Heart left ventricle (tissue), 16 donors: ENCODE measurements around the gene FUZ. TPM values are rescaled to one million over a fixed set of nuclear protein-coding genes. Genes with fewer than 3 reads are reported as not detected.
A peak's percentile ranks its signal among the peaks of the same experiment; 100 is the strongest.

Source experiments
- ATAC-seq, 4 donors: fragments of 200-7000 bp; cut with Tn5 transposase; one replicate each; pipeline ENCODE4 v1.9.1; 2020 to 2022; ENCODE audit warnings: moderate library complexity in 4 of 4, mild to moderate bottlenecking in 3 of 4, moderate number of reproducible peaks in 1 of 4
- DNase-seq, 5 donors: peaks; one replicate each; pipeline ENCODE4 v3.0.0-alpha.2; 2020
- H3K27ac ChIP-seq, 12 donors: fragments of 200-600 bp; sonication (generic) in 4 of 12; one replicate each; pipeline versions ENCODE4 v1.5.0 to v1.8.0; 2016 to 2022; ENCODE audit warnings: mild to moderate bottlenecking in 2 of 12
- H3K27me3 ChIP-seq, 9 donors: fragments of 200-600 bp; sonication (generic) in 2 of 9; one replicate each; pipeline versions ENCODE4 v1.5.1 to v1.8.0; 2016 to 2022; ENCODE audit warnings: mild to moderate bottlenecking in 3 of 9
- H3K36me3 ChIP-seq, 9 donors: fragments of 200-600 bp; sonication (generic) in 2 of 9; one replicate each; pipeline versions ENCODE4 v1.5.0 to v1.8.0; 2018 to 2022; ENCODE audit warnings: mild to moderate bottlenecking in 2 of 9
- H3K4me1 ChIP-seq, 12 donors: fragments of 200-600 bp; sonication (generic) in 4 of 12; one replicate each; pipeline versions ENCODE4 v1.5.0 to v1.8.0; 2016 to 2022; ENCODE audit warnings: mild to moderate bottlenecking in 3 of 12
- H3K4me3 ChIP-seq, 12 donors: fragments of 200-600 bp; sonication (generic) in 4 of 12; one replicate each; pipeline versions ENCODE4 v1.5.0 to v1.8.0; 2017 to 2022; ENCODE audit warnings: mild to moderate bottlenecking in 9 of 12, moderate library complexity in 4 of 12
- H3K9me3 ChIP-seq, 12 donors: fragments of 200-600 bp; sonication (generic) in 4 of 12; one replicate each; pipeline versions ENCODE4 v1.5.0 to v1.8.0; 2016 to 2022; ENCODE audit warnings: mild to moderate bottlenecking in 1 of 12
- POLR2A ChIP-seq, 2 donors: fragments of 450-650 bp; IDR thresholded peaks; one replicate each; pipeline ENCODE4 v1.6.1; 2017; ENCODE audit warnings: antibody characterized with exemption in 2 of 2, mild to moderate bottlenecking in 2 of 2, moderate library complexity in 2 of 2
- WGBS, 4 donors: extraction: QIAGEN DNeasy Blood & Tissue Kit in 2 of 4; methylation state at CpG; one replicate each; pipeline versions ENCODE4 v1.1.5 to v1.1.7; 2013 to 2018; 5-methylcytosine and 5-hydroxymethylcytosine counted together
- intact Hi-C, 10 donors: fragments of 100-400 bp; cut with DNase I; formaldehyde crosslinking; loops; one replicate each; pipeline versions ENCODE4 v1.11.1 to v1.14.2; 2022
- polyA plus RNA-seq, 2 donors: library from polyadenylated mRNA; stranded (reverse); fragments of 200-250 nt; gene quantifications; one replicate each; pipeline ENCODE4 v1.2.3, GENCODE V29; 2013
- total RNA-seq, 9 donors: library from RNA; depleted of rRNA in 2 of 9; stranded (reverse); fragments of >200 nt in 2 of 9; fragmentation: NEBNext Ultra II Directional in 3 of 9; extraction: Animal tissue kit (Norgen Biotek cat#: 25700) in 3 of 9; gene quantifications; one replicate each; pipeline versions ENCODE4 v1.1.0 to v1.2.4, GENCODE V29; 2016 to 2023
- TF ChIP-seq, protein P1 (sequence below), 12 donors: fragments of 200-600 bp; sonication (generic) in 4 of 12; IDR thresholded peaks; one replicate each; pipeline versions ENCODE4 v1.5.0 to v1.8.0; 2018 to 2022; ENCODE audit warnings: antibody characterized with exemption in 12 of 12, mild to moderate bottlenecking in 5 of 12
- donor health status: ischemic (EF 13 %, LVEDD 7.1; RV severe dilation, severe dysfunction).
- donor health status: healthy with polysubstance abuse.
- donor health status: DM: no; HTN: yes; CAD: no.
- donor health status: DM: no; HTN: no; CAD: no.
- donor health status: ischemic (EF 25% LVEDD 6.9; RV normal size, moderate dysfunction).
- donor health status: ischemic (EF 25% LVEDD 5.7; RV mildly dilated, moderate dysfunction).
- donor health status: healthy.
- donor health status: DM: yes; HTN: yes; CAD: no.
- donor health status: ischemic (EF 35%, LVEDD 5.7; RV mildly dilated, moderate dysfunction).
- donor health status: nonischemic (EF 11% LVEDD 7.7; RV severe dilation, severe dysfunction).
- donor health status: DM: yes; HTN: yes; CAD: no.
- donor health status: PGD.
- donor health status: ischemic (EF 29% LVEDD 5.4; RV normal size, mild dysfunction).
- donor health status: nonischemic (EF 23%, LVEDD 6.1; RV moderate dilation, normal function).

The FUZ gene
- total and polyA plus RNA-seq, 11 donors, result 12.7 to 29.1 (median 16.2) TPM

DNA sequence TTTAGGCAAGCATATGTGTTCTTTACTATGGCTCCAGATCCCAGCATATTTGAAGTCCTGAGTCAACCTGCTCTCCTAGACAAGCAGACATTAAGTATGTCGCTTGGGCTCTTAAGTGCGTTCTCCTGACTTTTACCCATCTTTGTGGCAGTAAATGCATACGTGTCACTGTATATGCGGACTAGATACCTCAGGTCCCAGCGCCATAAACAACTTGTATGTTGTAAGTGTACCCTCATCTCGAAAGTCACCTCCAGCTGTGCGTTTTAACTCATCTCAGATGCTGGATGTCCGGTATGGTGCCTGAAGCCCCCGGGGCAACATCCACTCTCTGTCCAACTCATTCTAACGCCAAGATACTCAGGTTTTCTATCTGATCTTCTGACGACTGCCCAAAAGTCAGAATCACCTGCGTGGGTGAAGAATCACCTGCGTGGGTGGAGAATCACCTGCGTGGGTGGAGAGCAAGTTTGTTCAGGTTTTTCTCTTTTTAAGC lies 39.6 kb upstream of the FUZ start:
- peak overlapping the region in 9 of 12 donors; percentile 60 to 99 (median 80) for H3K4me3 ChIP-seq
- peaks cover 0 to 9% (median 0%) of the 10 kb centered on the region in 12 donors for H3K9me3 ChIP-seq
- H3K36me3 ChIP-seq, result peaks cover 0 to 35% (median 31%) of the 10 kb centered on the region in 9 donors
- peaks cover 3 to 42% (median 25%) of the 10 kb centered on the region in 12 donors for H3K4me1 ChIP-seq
- 75 to 80% (median 76%) methylated on average over 14 of the region's 14 CpGs for WGBS, 4 donors
- TF ChIP-seq POLR2A (IDR thresholded peaks at IDR 0.05), result no peak
- TF ChIP-seq, protein P1, sequence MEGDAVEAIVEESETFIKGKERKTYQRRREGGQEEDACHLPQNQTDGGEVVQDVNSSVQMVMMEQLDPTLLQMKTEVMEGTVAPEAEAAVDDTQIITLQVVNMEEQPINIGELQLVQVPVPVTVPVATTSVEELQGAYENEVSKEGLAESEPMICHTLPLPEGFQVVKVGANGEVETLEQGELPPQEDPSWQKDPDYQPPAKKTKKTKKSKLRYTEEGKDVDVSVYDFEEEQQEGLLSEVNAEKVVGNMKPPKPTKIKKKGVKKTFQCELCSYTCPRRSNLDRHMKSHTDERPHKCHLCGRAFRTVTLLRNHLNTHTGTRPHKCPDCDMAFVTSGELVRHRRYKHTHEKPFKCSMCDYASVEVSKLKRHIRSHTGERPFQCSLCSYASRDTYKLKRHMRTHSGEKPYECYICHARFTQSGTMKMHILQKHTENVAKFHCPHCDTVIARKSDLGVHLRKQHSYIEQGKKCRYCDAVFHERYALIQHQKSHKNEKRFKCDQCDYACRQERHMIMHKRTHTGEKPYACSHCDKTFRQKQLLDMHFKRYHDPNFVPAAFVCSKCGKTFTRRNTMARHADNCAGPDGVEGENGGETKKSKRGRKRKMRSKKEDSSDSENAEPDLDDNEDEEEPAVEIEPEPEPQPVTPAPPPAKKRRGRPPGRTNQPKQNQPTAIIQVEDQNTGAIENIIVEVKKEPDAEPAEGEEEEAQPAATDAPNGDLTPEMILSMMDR (IDR thresholded peaks at IDR 0.05), result no peak
- H3K27me3 ChIP-seq, result no peaks in the 10 kb centered on the region
- ATAC-seq, result no peak
- peak overlapping the region in 1 of 12 donors; percentile 100 for H3K27ac ChIP-seq
- no peak for DNase-seq
- intact Hi-C loops, result loop anchor here in 4 of 10 donors (5.0 kb wide), 2 partner anchors 35 to 40 kb away; partner anchors contain the start of genes MED25 (in 3 of the 4) and FUZ (in 1 of the 4)

DNA sequence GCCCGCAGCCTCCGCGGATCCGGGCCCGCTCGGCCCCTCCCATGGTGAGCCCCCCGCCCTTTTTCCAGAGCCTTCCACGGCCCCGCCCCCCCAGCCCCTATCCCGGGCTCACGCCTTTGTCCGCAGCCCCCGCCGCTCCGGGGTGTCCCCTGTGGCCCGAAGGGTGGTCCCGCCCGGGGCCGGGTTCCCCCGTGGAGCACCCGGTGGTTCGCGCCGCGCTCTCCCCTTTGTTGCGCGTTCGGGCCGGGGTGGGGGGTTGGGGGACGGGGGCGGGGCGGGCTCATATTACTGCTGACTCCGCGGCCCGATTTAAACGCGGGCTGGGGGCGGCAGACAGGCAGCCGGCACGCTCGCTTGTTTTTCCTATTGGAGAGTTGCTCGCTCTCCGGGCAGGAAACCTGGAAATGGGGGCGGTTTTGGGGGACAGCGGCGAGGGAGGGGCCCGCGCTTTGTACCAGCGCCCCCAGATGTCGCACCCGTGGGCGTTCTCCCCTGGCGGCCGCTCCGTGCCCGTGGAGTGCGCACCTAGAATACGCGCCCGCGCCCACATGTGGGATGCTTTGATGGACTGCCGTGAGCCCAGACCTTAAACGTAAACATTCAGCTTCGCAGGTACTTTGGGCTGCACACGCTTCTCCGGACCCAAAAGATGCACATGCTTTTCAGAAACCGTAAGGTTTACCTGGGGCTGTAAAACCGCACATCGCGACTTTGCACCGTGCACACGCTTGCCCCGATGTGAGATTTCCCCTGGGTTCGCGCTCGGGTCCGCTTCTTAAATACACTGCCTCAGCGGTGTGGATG lies 38.6 kb upstream of the FUZ start:
- H3K9me3 ChIP-seq, result peaks cover 0 to 9% (median 0%) of the 10 kb centered on the region in 12 donors
- no peak for ATAC-seq
- TF ChIP-seq POLR2A (IDR thresholded peaks at IDR 0.05), result no peak
- TF ChIP-seq, protein P1 (IDR thresholded peaks at IDR 0.05), result peak in 1 of 12 donors; percentile 6

DNA sequence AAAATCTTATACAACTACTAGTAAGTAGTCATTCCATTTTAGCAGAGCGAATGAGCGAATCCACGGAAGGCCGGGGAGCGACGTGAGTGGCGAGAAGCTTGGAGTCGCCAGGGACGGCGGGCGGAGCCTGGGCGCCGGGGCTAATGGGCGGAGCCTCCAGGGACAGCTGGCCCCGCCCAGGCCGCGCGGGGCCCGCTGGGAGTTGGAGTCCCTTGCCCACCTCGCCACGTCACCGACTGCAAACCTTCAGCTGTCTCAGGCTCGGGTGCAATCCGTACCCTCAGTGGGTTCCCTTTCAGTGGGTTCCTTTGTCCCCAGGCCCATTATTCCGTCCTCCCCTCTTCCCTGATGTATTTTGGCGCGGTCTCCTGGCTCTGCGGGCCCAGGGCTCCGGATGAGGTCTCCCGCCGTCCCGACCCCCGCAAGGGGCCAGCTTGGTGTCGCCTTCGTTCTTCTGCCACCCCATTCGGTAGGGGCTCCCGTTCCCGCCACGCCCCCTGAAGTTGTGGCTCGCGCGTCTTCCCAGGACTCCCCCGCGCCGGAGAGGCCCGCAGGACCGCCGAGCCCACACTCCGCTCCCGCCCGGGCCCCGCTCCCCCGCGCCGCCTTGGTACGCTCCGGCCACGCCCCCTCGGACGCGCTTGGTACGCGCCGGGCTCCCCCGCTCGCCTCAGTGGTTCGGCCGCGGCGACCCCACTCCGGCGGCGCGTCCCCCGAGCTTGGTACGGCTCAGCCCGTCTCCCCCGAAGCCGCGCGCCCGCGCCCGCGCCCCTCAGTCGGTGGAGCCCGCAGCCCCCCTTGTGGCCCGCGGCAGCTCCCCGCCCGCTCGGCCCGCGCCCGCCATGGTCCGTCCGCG lies 37.6 kb upstream of the FUZ start, which contains the start of gene PTOV1:
Gene PTOV1, plus strand, starts transcription at position 673 of the 856 bp plus-strand sequence.
- WGBS, 4 donors, result 1% methylated on average over 36 to 98 of the region's 98 CpGs
- Histone ChIP-seq H3K27ac (peak within 1 kb of the TSS; percentile 93 to 100 (median 99)), H3K4me3 (peak within 1 kb of the TSS; percentile 60 to 99 (median 76)), H3K4me1 (peaks cover 3 to 42% (median 25%) of the 10 kb centered on the region in 12 donors), H3K36me3 (peaks cover 0 to 16% (median 11%) of the 10 kb centered on the region in 9 donors), H3K27me3 (no peaks in the 10 kb centered on the region), H3K9me3 (peaks cover 0 to 9% (median 0%) of the 10 kb centered on the region in 12 donors)
- DNase-seq (peak; percentile 92 to 96 (median 93)), ATAC-seq (peak; percentile 94 to 97 (median 94))
- intact Hi-C loops, result loop anchor here in 6 of 10 donors (1.0 to 5.0 kb wide), 6 partner anchors 16 to 173 kb away; partner anchors contain the start of genes MED25 (in 4 of the 6), FUZ (in 1 of the 6), PNKP (in 1 of the 6) and PRMT1 (in 1 of the 6)
- TF ChIP-seq POLR2A (IDR thresholded peaks at IDR 0.05), result peak; percentile 29 to 86
- TF ChIP-seq, protein P1 (IDR thresholded peaks at IDR 0.05), result no peak

More for the DNA sequence above, 38.6 kb upstream of the FUZ start:
- H3K36me3 ChIP-seq, result peaks cover 0 to 25% (median 20%) of the 10 kb centered on the region in 9 donors
- H3K4me3 ChIP-seq, result peak overlapping the region; percentile 60 to 99 (median 76)
- 2 to 10% (median 5%) methylated on average over 17 to 78 of the region's 78 CpGs for WGBS, 4 donors
- intact Hi-C loops, result loop anchor here in 6 of 10 donors (2.0 to 5.0 kb wide), 4 partner anchors 15 to 39 kb away; partner anchors contain the start of genes MED25 (in 4 of the 6), FUZ (in 1 of the 6) and PNKP (in 1 of the 6)
- peak overlapping the region; percentile 93 to 100 (median 99) for H3K27ac ChIP-seq
- no peaks in the 10 kb centered on the region for H3K27me3 ChIP-seq
- H3K4me1 ChIP-seq, result peaks cover 3 to 42% (median 25%) of the 10 kb centered on the region in 12 donors
- DNase-seq, result peak in 1 of 5 donors; percentile 58
